DND-41 (cell line): ENCODE measurements around the gene TENT5C.

Source experiments
- EZH2 ChIP-seq: IDR thresholded peaks from 3 replicates; pipeline ENCODE4 v1.6.1; 2012; ENCODE audit warnings: borderline replicate concordance, low read depth, mild to moderate bottlenecking, moderate library complexity, low read length, inconsistent platforms; ENCODE audit not compliant: severe bottlenecking
- TF ChIP-seq, protein P1 (sequence below): IDR thresholded peaks from 2 replicates; pipeline ENCODE4 v1.5.1; 2012; ENCODE audit warnings: borderline replicate concordance, low read length, moderate library complexity, mild to moderate bottlenecking; ENCODE audit not compliant: poor library complexity, severe bottlenecking; ENCODE audit errors: extremely low read depth

DNA sequence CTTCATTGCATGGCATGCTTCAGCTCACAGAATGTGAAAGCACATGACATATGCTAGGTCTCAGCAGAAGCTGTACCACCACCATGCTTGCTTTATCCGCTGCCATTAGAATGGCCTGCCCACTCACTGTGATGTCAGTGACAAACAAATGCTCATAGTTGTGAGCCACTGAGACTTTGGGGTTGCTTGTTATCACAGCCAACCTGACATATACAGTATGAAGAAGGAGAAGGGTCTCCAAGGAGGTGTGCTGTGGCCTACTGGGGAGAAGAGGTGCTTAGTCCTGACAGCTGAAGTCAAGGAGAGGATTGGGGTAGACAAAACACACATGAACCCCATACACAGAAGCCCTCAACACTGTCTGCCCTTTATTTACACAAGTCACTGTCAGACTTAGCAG is 19.5 kb upstream of the TENT5C start:
- TF ChIP-seq, protein P1, sequence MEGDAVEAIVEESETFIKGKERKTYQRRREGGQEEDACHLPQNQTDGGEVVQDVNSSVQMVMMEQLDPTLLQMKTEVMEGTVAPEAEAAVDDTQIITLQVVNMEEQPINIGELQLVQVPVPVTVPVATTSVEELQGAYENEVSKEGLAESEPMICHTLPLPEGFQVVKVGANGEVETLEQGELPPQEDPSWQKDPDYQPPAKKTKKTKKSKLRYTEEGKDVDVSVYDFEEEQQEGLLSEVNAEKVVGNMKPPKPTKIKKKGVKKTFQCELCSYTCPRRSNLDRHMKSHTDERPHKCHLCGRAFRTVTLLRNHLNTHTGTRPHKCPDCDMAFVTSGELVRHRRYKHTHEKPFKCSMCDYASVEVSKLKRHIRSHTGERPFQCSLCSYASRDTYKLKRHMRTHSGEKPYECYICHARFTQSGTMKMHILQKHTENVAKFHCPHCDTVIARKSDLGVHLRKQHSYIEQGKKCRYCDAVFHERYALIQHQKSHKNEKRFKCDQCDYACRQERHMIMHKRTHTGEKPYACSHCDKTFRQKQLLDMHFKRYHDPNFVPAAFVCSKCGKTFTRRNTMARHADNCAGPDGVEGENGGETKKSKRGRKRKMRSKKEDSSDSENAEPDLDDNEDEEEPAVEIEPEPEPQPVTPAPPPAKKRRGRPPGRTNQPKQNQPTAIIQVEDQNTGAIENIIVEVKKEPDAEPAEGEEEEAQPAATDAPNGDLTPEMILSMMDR, result no peak
- no peak for TF ChIP-seq EZH2
